DOHH2 (cell line): ENCODE data around the gene MST1.
"Not testable (repeated sequence)": the region's sequence is repeated elsewhere in the genome, so short reads cannot be mapped to it uniquely, and the experiment has no call there.

ENCODE experiments used
- H3F3A ChIP-seq: fragments of 200-600 bp; sonication (generic), shearing (Covaris generic); 2 replicates; pipeline ENCODE4 v1.6.0; 2016; ENCODE audit warnings: antibody characterized with exemption, mild to moderate bottlenecking; ENCODE audit not compliant: control insufficient read depth, insufficient read depth
- H3K27ac ChIP-seq: fragments of 200-600 bp; sonication (generic); 2 replicates; pipeline ENCODE4 v1.5.1; 2014; ENCODE audit warnings: low read depth, mild to moderate bottlenecking, low read length, moderate library complexity
- H3K27me3 ChIP-seq: fragments of 200-600 bp; sonication (generic); 2 replicates; pipeline ENCODE4 v1.6.1; 2014; ENCODE audit warnings: mild to moderate bottlenecking, low read length, mixed read lengths; ENCODE audit not compliant: control insufficient read depth
- H3K36me3 ChIP-seq: fragments of 200-600 bp; sonication (generic); 2 replicates; pipeline ENCODE4 v1.6.1; 2014; ENCODE audit warnings: mild to moderate bottlenecking, low read length, moderate library complexity, mixed read lengths; ENCODE audit not compliant: control insufficient read depth
- H3K4me1 ChIP-seq: fragments of 200-600 bp; sonication (generic); 2 replicates; pipeline ENCODE4 v1.6.1; 2014; ENCODE audit warnings: mild to moderate bottlenecking, low read length, mixed read lengths; ENCODE audit not compliant: control insufficient read depth
- H3K4me2 ChIP-seq: fragments of 200-600 bp; sonication (generic); 2 replicates; pipeline ENCODE4 v1.6.0; 2014; ENCODE audit warnings: mild to moderate bottlenecking, low read length, moderate library complexity
- H3K4me3 ChIP-seq: fragments of 200-600 bp; sonication (generic); 2 replicates; pipeline ENCODE4 v1.5.1; 2014; ENCODE audit warnings: mild to moderate bottlenecking, low read length, mixed read lengths
- H3K79me2 ChIP-seq: fragments of 200-600 bp; sonication (generic); 2 replicates; pipeline ENCODE4 v1.6.1; 2014; ENCODE audit warnings: mild to moderate bottlenecking, low read length, mixed read lengths; ENCODE audit not compliant: control insufficient read depth
- H3K9me2 ChIP-seq: fragments of 200-600 bp; sonication (generic); replicated peaks from 2 replicates; pipeline ENCODE4 v1.6.1; 2014; ENCODE audit warnings: mild to moderate bottlenecking, low read length, mixed read lengths; ENCODE audit not compliant: control insufficient read depth
- H3K9me3 ChIP-seq: fragments of 200-600 bp; sonication (generic); 2 replicates; pipeline ENCODE4 v1.6.1; 2014; ENCODE audit warnings: antibody characterized with exemption, low read length, mixed read lengths; ENCODE audit not compliant: control insufficient read depth, insufficient read depth
- H4K20me1 ChIP-seq: fragments of 200-600 bp; sonication (generic); 2 replicates; pipeline ENCODE4 v1.6.0; 2014; ENCODE audit warnings: low read depth, mild to moderate bottlenecking, antibody characterized with exemption, low read length, moderate library complexity; ENCODE audit not compliant: control insufficient read depth, insufficient read depth
- EZH2phosphoT487 ChIP-seq: fragments of 200-600 bp; sonication (generic); IDR thresholded peaks from 2 replicates; pipeline ENCODE4 v1.6.1; 2017; ENCODE audit warnings: borderline replicate concordance, mild to moderate bottlenecking, antibody characterized with exemption, low read length, moderate library complexity, mixed read lengths
- TF ChIP-seq, protein P1 (sequence below): fragments of 200-600 bp; sonication (generic); IDR thresholded peaks from one replicate; pipeline ENCODE4 v1.5.1; 2014; ENCODE audit warnings: antibody characterized with exemption, mild to moderate bottlenecking, low read depth, low read length; ENCODE audit not compliant: poor library complexity, severe bottlenecking

MST1 gene

DNA sequence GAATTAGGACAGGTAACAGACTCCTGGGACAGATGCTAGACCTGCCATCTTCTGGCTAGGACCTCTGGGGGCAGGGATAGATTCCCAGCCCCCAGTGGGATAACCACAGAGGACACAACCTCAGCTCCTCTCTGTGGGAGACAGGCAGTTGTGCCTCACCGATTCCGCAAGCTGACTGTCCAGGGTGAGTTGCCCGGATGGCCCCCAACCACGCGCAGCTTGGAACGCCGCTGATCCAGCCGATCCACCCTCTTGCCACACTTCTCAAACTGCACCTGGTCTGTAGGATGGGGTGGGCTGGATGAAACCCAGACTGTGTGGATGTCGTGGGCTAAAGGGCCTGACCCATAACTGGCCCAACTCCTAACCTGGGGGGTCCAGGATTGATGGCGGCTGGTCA is 4.2 kb downstream of the MST1 start:
- not testable (repeated sequence) for H3F3A ChIP-seq, H4K20me1 ChIP-seq, H3K9me2 ChIP-seq, H3K4me1 ChIP-seq, H3K9me3 ChIP-seq, H3K4me2 ChIP-seq, H3K27ac ChIP-seq, H3K27me3 ChIP-seq, H3K4me3 ChIP-seq, H3K79me2 ChIP-seq
- peaks cover 40% of the 10 kb centered on the region for H3K36me3 ChIP-seq

DNA sequence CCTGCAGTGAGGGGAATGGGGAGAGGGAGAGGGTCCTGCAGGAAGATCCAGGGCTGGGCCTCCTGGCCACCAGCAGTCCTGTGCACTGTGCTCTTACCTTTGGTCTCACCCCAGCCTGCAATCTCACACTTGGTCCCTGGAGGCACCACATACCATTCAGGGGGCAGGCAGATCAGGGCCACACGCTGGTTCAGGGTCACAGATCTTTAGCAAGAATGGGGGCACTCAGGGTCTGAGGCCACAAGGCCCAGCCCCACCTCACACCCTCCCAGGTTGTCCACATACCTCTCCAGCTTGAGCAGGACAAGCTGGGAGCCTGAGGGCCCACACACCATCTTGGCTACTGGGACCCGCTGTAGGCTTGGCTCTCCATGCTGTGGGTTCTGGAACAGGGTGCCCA is 4.8 kb downstream of the MST1 start:
- peaks cover 43% of the 10 kb centered on the region for H3K36me3 ChIP-seq
- not testable (repeated sequence) for H3K79me2 ChIP-seq, H3K4me3 ChIP-seq, H3K27me3 ChIP-seq, H3K4me2 ChIP-seq, H3F3A ChIP-seq, H3K9me2 ChIP-seq, H4K20me1 ChIP-seq, H3K4me1 ChIP-seq, H3K27ac ChIP-seq, H3K9me3 ChIP-seq

- H4K20me1 ChIP-seq = no peaks in the 10 kb centered on the region
- TF ChIP-seq EZH2phosphoT487 = no peak
- TF ChIP-seq, protein P1, sequence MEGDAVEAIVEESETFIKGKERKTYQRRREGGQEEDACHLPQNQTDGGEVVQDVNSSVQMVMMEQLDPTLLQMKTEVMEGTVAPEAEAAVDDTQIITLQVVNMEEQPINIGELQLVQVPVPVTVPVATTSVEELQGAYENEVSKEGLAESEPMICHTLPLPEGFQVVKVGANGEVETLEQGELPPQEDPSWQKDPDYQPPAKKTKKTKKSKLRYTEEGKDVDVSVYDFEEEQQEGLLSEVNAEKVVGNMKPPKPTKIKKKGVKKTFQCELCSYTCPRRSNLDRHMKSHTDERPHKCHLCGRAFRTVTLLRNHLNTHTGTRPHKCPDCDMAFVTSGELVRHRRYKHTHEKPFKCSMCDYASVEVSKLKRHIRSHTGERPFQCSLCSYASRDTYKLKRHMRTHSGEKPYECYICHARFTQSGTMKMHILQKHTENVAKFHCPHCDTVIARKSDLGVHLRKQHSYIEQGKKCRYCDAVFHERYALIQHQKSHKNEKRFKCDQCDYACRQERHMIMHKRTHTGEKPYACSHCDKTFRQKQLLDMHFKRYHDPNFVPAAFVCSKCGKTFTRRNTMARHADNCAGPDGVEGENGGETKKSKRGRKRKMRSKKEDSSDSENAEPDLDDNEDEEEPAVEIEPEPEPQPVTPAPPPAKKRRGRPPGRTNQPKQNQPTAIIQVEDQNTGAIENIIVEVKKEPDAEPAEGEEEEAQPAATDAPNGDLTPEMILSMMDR = no peak
- no peak overlapping the region for H3K27ac ChIP-seq
- no peak overlapping the region for H3K4me2 ChIP-seq
- no peaks in the 10 kb centered on the region for H3K9me2 ChIP-seq
- peaks cover 55% of the 10 kb centered on the region for H3K36me3 ChIP-seq
- no peaks in the 10 kb centered on the region for H3K27me3 ChIP-seq
- H3K9me3 ChIP-seq = no peaks in the 10 kb centered on the region
- no peaks in the 10 kb centered on the region for H3K79me2 ChIP-seq
- no peak overlapping the region for H3K4me3 ChIP-seq
- H3F3A ChIP-seq = no peaks in the 10 kb centered on the region
- H3K4me1 ChIP-seq = no peaks in the 10 kb centered on the region
Measured at GRCh38 chr3:49683162-49683561, 6.1 kb downstream of the MST1 start.

GRCh38 chr3:49681543-49681942 is 7.7 kb downstream of the MST1 start:
- H3K4me2 ChIP-seq = no peak overlapping the region
- H3K36me3 ChIP-seq = peaks cover 71% of the 10 kb centered on the region
- no peak for TF ChIP-seq EZH2phosphoT487
- TF ChIP-seq, protein P1 = no peak
- H3K4me1 ChIP-seq = no peaks in the 10 kb centered on the region
- no peaks in the 10 kb centered on the region for H3K9me2 ChIP-seq
- 0 out of 2 replicates have a peak, but pooled peaks cover 3% of the 10 kb centered on the region for H4K20me1 ChIP-seq
- H3K9me3 ChIP-seq = no peaks in the 10 kb centered on the region
- no peaks in the 10 kb centered on the region for H3F3A ChIP-seq
- H3K27me3 ChIP-seq = no peaks in the 10 kb centered on the region
- no peaks in the 10 kb centered on the region for H3K79me2 ChIP-seq
- no peak overlapping the region for H3K4me3 ChIP-seq
- no peak overlapping the region for H3K27ac ChIP-seq
